Measurements from ENCODE around the gene PKP3.

GRCh38 chr11:439315-440064 is 45.5 kb downstream of the PKP3 start:
- TF ChIP-seq CTCF (IDR thresholded peaks at IDR 0.05): no peak
- no peak for TF ChIP-seq POLR2AphosphoS5 (IDR thresholded peaks at IDR 0.05; ENCODE audit: insufficient read depth in 1 of 2, low read depth in 1 of 2)

Data from vagina (tissue), 2 donors.